Brain microvascular endothelial cell (primary cell): Measurements from ENCODE around the gene ATG101.
A peak's percentile ranks its signal among the peaks of the same experiment; 100 is the strongest.

Experiments used
- DNase-seq: peaks from one replicate; pipeline ENCODE4 v3.0.0-alpha.2; 2020
- H3K27ac ChIP-seq: fragments of 250-450 bp; sonication (Bioruptor Pico); 2 replicates; pipeline ENCODE4 v1.5.1; 2020; ENCODE audit warnings: mild to moderate bottlenecking, moderate library complexity
- H3K27me3 ChIP-seq: fragments of 250-450 bp; sonication (Bioruptor Pico); replicated peaks from 2 replicates; pipeline ENCODE4 v1.5.1; 2020; ENCODE audit warnings: mild to moderate bottlenecking
- H3K36me3 ChIP-seq: fragments of 250-450 bp; sonication (Bioruptor Pico); replicated peaks from 2 replicates; pipeline ENCODE4 v1.5.1; 2020; ENCODE audit warnings: mild to moderate bottlenecking
- H3K4me3 ChIP-seq: 2 replicates; pipeline ENCODE4 v1.5.1; 2011; ENCODE audit warnings: low read depth, mild to moderate bottlenecking, control low read depth, low read length, moderate library complexity
- CTCF ChIP-seq: IDR thresholded peaks from 2 replicates; pipeline ENCODE4 v1.5.1; 2011; ENCODE audit warnings: low read depth, mild to moderate bottlenecking, moderate library complexity, low read length, control low read depth, inconsistent platforms; ENCODE audit errors: missing control alignments
- in situ Hi-C: cut with HindIII; loops from 2 replicates; pipeline ENCODE4 v1.10.0; 2017; ENCODE audit warnings: low sequenced_read_pairs, low pct_ligation_motif_present

The ATG101 gene

GRCh38 chr12:52069327-52070184 lies at the start of gene ATG101:
Gene ATG101, plus strand, starts transcription at chr12:52069978. Its CDS starts 3,673 bp downstream, at chr12:52073651.
- Histone ChIP-seq H3K27me3 (no peaks in the 10 kb centered on the region), H3K27ac (peak within 1 kb of the TSS; percentile 98), H3K36me3 (peaks cover 6% of the 10 kb centered on the region), H3K4me3 (peak within 1 kb of the TSS; percentile 99)
- peak; percentile 78 for TF ChIP-seq CTCF
- in situ Hi-C loops, result no loop called here
- DNase-seq, result peak; percentile 89

- peak; percentile 89 for TF ChIP-seq CTCF
- Histone ChIP-seq H3K36me3 (no peaks in the 10 kb centered on the region), H3K27me3 (no peaks in the 10 kb centered on the region), H3K4me3 (no peak overlapping the region), H3K27ac (no peak overlapping the region)
- DNase-seq, result peak; percentile 31
- in situ Hi-C loops, result loop anchor here (5.0 kb wide), 1 partner anchor 62 kb away; no protein-coding TSS in a partner anchor
Measured at GRCh38 chr12:52020539-52021336, 49.0 kb upstream of the ATG101 start.

- in situ Hi-C loops, result loop anchor here (5.0 kb wide), 1 partner anchor 59 kb away; no protein-coding TSS in a partner anchor
- Histone ChIP-seq H3K36me3 (no peaks in the 10 kb centered on the region), H3K4me3 (peak overlapping the region; percentile 52), H3K27me3 (no peaks in the 10 kb centered on the region), H3K27ac (no peak overlapping the region)
- no peak for DNase-seq
- no peak for TF ChIP-seq CTCF
Measured at GRCh38 chr12:52022841-52023181, 47.0 kb upstream of the ATG101 start.

- no peak overlapping the region for H3K27ac ChIP-seq
- peak overlapping the region; percentile 52 for H3K4me3 ChIP-seq
- no peaks in the 10 kb centered on the region for H3K36me3 ChIP-seq
- in situ Hi-C loops, result loop anchor here (5.0 kb wide), 1 partner anchor 59 kb away; no protein-coding TSS in a partner anchor
- peak; percentile 76 for TF ChIP-seq CTCF
- no peaks in the 10 kb centered on the region for H3K27me3 ChIP-seq
- peak; percentile 49 for DNase-seq
Measured at GRCh38 chr12:52023182-52023975, 46.4 kb upstream of the ATG101 start.

- in situ Hi-C loops, result loop anchor here (5.0 kb wide), 1 partner anchor 58 kb away; no protein-coding TSS in a partner anchor
- Histone ChIP-seq H3K4me3 (peak overlapping the region; percentile 42), H3K36me3 (no peaks in the 10 kb centered on the region), H3K27ac (no peak overlapping the region), H3K27me3 (no peaks in the 10 kb centered on the region)
- no peak for DNase-seq
- no peak for TF ChIP-seq CTCF
Measured at GRCh38 chr12:52023976-52024688, 45.6 kb upstream of the ATG101 start.
